Peyer's patch (tissue), 4 donors: ENCODE measurements around the gene PML. TPM values are rescaled to one million over a fixed set of nuclear protein-coding genes. Genes with fewer than 3 reads are reported as not detected.

Experiments
- DNase-seq, 3 donors: peaks; one replicate each; pipeline ENCODE4 v3.0.0-alpha.2; 2017 to 2019
- H3K27ac ChIP-seq, 4 donors: fragments of 200-600 bp; sonication (generic); one replicate each; pipeline ENCODE4 v1.5.1; 2016 to 2019
- H3K27me3 ChIP-seq, 2 donors: fragments of 200-600 bp; sonication (generic); one replicate each; pipeline ENCODE4 v1.5.1; 2019
- H3K36me3 ChIP-seq, 3 donors: fragments of 200-600 bp; sonication (generic); one replicate each; pipeline ENCODE4 v1.5.1; 2016 to 2019
- H3K4me1 ChIP-seq, 4 donors: fragments of 200-600 bp; sonication (generic); one replicate each; pipeline ENCODE4 v1.5.1; 2016 to 2019
- H3K4me3 ChIP-seq, 4 donors: fragments of 200-600 bp; sonication (generic); 1 replicate in 3 of 4; 2 replicates in 1 of 4; pipeline ENCODE4 v1.5.1; 2016 to 2019; ENCODE audit warnings: mild to moderate bottlenecking in 1 of 4
- H3K9me3 ChIP-seq, 4 donors: fragments of 200-600 bp; sonication (generic); one replicate each; pipeline ENCODE4 v1.5.1; 2016 to 2019; ENCODE audit warnings: mild to moderate bottlenecking in 1 of 4
- CTCF ChIP-seq, 6 experiments: fragments of 450-650 bp in 4 of 6; fragments of 200-600 bp in 2 of 6; sonication (generic) in 1 of 6; IDR thresholded peaks; one replicate each; pipeline ENCODE4 v1.5.1; 2017 to 2019; ENCODE audit warnings: antibody characterized with exemption in 6 of 6, mild to moderate bottlenecking in 3 of 6, moderate library complexity in 1 of 6
- POLR2A ChIP-seq, 2 donors: fragments of 450-650 bp; IDR thresholded peaks; one replicate each; pipeline ENCODE4 v1.5.1; 2017; ENCODE audit warnings: antibody characterized with exemption in 2 of 2, mild to moderate bottlenecking in 2 of 2, moderate library complexity in 2 of 2
- total RNA-seq, 4 donors: library from RNA; depleted of rRNA; stranded (reverse); fragments of >200 nt; gene quantifications; one replicate each; pipeline ENCODE4 v1.1.0, GENCODE V29; 2016

The PML gene
- total RNA-seq, 4 donors from 2014 or later: 52.4 to 116 (median 82.9) TPM

DNA sequence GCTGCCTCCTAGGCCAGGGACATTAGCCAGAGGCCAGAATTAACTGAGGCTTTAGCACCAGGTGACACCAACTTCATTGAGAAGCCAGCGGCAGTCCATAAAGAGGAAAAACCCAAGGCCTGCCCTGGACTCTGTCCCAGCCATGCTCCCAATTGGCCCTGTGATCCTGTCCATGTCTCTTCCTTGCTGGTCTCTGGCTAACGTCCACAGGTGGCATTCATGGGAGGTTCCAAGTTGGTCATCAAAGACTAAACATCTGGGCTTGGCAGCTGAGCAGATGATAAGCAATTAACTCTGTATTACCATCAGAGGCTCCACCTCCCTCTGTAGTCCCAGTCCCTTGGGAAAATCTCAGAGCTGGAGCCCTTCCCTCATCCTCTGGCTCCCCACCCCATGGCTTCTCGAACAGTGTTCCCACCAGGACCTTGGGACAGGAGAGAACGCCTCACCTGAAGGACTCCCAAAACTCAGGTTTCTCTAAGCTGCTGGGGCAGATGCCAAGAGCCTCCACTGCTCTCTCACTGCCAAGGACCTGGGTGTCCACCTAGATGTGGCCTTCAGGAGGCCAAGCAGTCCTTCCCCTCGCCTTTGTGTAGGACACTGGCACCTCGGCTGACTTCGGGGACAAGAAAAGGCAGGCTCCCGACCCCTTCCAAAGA lies 47.4 kb downstream of the PML start:
- peaks cover 0 to 24% (median 0%) of the 10 kb centered on the region in 3 donors for H3K36me3 ChIP-seq
- no peaks in the 10 kb centered on the region for H3K9me3 ChIP-seq
- no peak overlapping the region for H3K27ac ChIP-seq
- H3K4me1 ChIP-seq: peaks cover 0 to 5% (median 0%) of the 10 kb centered on the region in 4 donors
- no peak overlapping the region for H3K4me3 ChIP-seq
- TF ChIP-seq CTCF (IDR thresholded peaks at IDR 0.05) (no peak), POLR2A (IDR thresholded peaks at IDR 0.05) (no peak)
- no peaks in the 10 kb centered on the region for H3K27me3 ChIP-seq
- DNase-seq: no peak

- Histone ChIP-seq H3K9me3 (no peaks in the 10 kb centered on the region), H3K4me1 (peaks cover 0 to 12% (median 0%) of the 10 kb centered on the region in 4 donors), H3K27ac (peak overlapping the region in 1 of 4 donors; percentile 57), H3K36me3 (peaks cover 0 to 18% (median 0%) of the 10 kb centered on the region in 3 donors), H3K27me3 (no peaks in the 10 kb centered on the region), H3K4me3 (no peak overlapping the region)
- DNase-seq: no peak
- TF ChIP-seq CTCF (IDR thresholded peaks at IDR 0.05): no peak
- TF ChIP-seq POLR2A (IDR thresholded peaks at IDR 0.05): no peak
Measured at GRCh38 chr15:74042603-74043424, 48.3 kb downstream of the PML start.

- no peak for TF ChIP-seq POLR2A (IDR thresholded peaks at IDR 0.05)
Measured at GRCh38 chr15:74043425-74044266, 49.1 kb downstream of the PML start.

DNA sequence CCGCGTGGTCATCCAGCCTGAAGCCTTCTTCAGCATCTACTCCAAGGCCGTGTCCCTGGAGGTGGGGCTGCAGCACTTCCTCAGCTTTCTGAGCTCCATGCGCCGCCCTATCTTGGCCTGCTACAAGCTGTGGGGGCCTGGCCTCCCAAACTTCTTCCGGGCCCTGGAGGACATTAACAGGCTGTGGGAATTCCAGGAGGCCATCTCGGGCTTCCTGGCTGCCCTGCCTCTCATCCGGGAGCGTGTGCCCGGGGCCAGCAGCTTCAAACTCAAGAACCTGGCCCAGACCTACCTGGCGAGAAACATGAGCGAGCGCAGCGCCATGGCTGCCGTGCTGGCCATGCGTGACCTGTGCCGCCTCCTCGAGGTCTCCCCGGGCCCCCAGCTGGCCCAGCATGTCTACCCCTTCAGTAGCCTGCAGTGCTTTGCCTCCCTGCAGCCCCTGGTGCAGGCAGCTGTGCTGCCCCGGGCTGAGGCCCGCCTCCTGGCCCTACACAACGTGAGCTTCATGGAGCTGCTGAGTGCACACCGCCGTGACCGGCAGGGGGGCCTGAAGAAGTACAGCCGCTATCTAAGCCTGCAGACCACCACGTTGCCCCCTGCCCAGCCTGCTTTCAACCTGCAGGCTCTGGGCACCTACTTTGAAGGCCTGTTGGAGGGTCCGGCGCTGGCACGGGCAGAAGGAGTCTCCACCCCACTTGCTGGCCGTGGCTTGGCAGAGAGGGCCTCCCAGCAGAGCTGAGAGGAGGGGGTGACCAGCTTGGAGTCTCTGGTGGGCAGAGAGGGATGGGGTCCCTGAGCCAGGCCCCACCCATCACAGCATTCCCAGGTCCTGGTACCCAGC lies 50.0 kb downstream of the PML start:
- Histone ChIP-seq H3K36me3 (peaks cover 0 to 18% (median 0%) of the 10 kb centered on the region in 3 donors), H3K9me3 (no peaks in the 10 kb centered on the region), H3K27me3 (no peaks in the 10 kb centered on the region), H3K27ac (peak overlapping the region; percentile 22 to 57 (median 55)), H3K4me3 (no peak overlapping the region), H3K4me1 (peaks cover 0 to 21% (median 0%) of the 10 kb centered on the region in 4 donors)
- TF ChIP-seq POLR2A (IDR thresholded peaks at IDR 0.05): no peak
- TF ChIP-seq CTCF (IDR thresholded peaks at IDR 0.05): no peak
- no peak for DNase-seq

More at GRCh38 chr15:74043425-74044266, 49.1 kb downstream of the PML start:
- Histone ChIP-seq H3K36me3 (peaks cover 0 to 18% (median 0%) of the 10 kb centered on the region in 3 donors), H3K9me3 (no peaks in the 10 kb centered on the region), H3K4me1 (peaks cover 0 to 20% (median 0%) of the 10 kb centered on the region in 4 donors), H3K4me3 (no peak overlapping the region), H3K27ac (peak overlapping the region in 3 of 4 donors; percentile 53 to 57 (median 57)), H3K27me3 (no peaks in the 10 kb centered on the region)
- no peak for DNase-seq

DNA sequence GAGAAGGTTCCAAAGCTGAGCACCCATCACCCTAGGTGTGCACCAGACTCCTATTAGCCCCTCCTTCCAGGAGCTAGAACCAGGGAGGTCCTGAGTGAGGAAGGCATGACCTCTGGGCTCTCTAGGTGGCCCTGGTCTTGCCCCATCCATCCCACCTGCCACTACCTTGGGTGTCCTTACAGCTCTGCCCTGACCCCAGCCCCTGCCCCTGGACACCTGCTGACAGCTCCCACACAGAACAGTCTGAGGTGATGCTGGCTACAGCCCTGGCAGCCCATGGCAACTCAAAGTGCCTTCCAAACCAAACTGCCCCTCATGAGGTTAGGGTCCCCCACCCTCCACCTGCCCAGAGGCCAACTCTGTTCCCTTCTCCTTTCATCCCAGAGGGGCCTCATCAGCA lies 50.7 kb downstream of the PML start:
- Histone ChIP-seq H3K9me3 (no peaks in the 10 kb centered on the region), H3K36me3 (peaks cover 0 to 18% (median 0%) of the 10 kb centered on the region in 3 donors), H3K4me1 (peaks cover 0 to 22% (median 0%) of the 10 kb centered on the region in 4 donors), H3K27ac (peak overlapping the region in 1 of 4 donors; percentile 31), H3K4me3 (no peak overlapping the region), H3K27me3 (no peaks in the 10 kb centered on the region)
- TF ChIP-seq POLR2A (IDR thresholded peaks at IDR 0.05): no peak
- TF ChIP-seq CTCF (IDR thresholded peaks at IDR 0.05): no peak
- no peak for DNase-seq
